H9 (cell line): ENCODE results near the gene RCAN1. TPM values are rescaled to one million over a fixed set of nuclear protein-coding genes. Genes with fewer than 3 reads are reported as not detected.
A peak's percentile ranks its signal among the peaks of the same experiment; 100 is the strongest.

ENCODE experiments used
- DNase-seq: peaks from one replicate; pipeline ENCODE4 v3.0.0-alpha.2; 2017
- H2AFZ ChIP-seq: one replicate; pipeline ENCODE4 v1.6.1; 2013; ENCODE audit warnings: mild to moderate bottlenecking, low read length, control low read depth, moderate library complexity
- H2AK5ac ChIP-seq: 2 replicates; pipeline ENCODE4 v1.6.1; 2013; ENCODE audit warnings: low read length, control low read depth, mixed read lengths; ENCODE audit not compliant: insufficient read length
- H2BK120ac ChIP-seq: one replicate; pipeline ENCODE4 v1.6.1; 2013; ENCODE audit warnings: low read depth, mild to moderate bottlenecking, low read length, control low read depth, inconsistent platforms; ENCODE audit not compliant: poor library complexity, severe bottlenecking
- H2BK12ac ChIP-seq: 2 replicates; pipeline ENCODE4 v1.6.1; 2013; ENCODE audit warnings: low read length, control low read depth, mixed read lengths, low read depth; ENCODE audit not compliant: insufficient read length
- H2BK15ac ChIP-seq: 2 replicates; pipeline ENCODE4 v1.6.1; 2013; ENCODE audit warnings: low read depth, low read length, control low read depth
- H2BK20ac ChIP-seq: one replicate; pipeline ENCODE4 v1.6.1; 2013; ENCODE audit warnings: low read depth, mild to moderate bottlenecking, low read length, control low read depth, inconsistent platforms; ENCODE audit not compliant: poor library complexity, severe bottlenecking
- H2BK5ac ChIP-seq: 2 replicates; pipeline ENCODE4 v1.6.1; 2013; ENCODE audit warnings: low read length, control low read depth, mixed read lengths; ENCODE audit not compliant: insufficient read length
- H3K14ac ChIP-seq: 2 replicates; pipeline ENCODE4 v1.6.1; 2013; ENCODE audit warnings: low read length, control low read depth; ENCODE audit not compliant: insufficient read depth
- H3K18ac ChIP-seq: 2 replicates; pipeline ENCODE4 v1.6.1; 2013; ENCODE audit warnings: low read depth, mild to moderate bottlenecking, mixed read lengths, low read length, control low read depth; ENCODE audit not compliant: insufficient read length
- H3K23ac ChIP-seq: 2 replicates; pipeline ENCODE4 v1.6.1; 2013; ENCODE audit warnings: low read length, control low read depth, mixed read lengths, low read depth; ENCODE audit not compliant: insufficient read length
- H3K23me2 ChIP-seq: 2 replicates; pipeline ENCODE4 v1.6.1; 2013; ENCODE audit warnings: low read depth, mild to moderate bottlenecking, mixed read lengths, low read length, control low read depth; ENCODE audit not compliant: insufficient read length, poor library complexity, severe bottlenecking
- H3K27ac ChIP-seq: 2 replicates; pipeline ENCODE4 v1.5.1; 2013; ENCODE audit warnings: low read length, control low read depth, mixed read lengths, low read depth; ENCODE audit not compliant: insufficient read length
- H3K27me3 ChIP-seq: 2 replicates; pipeline ENCODE4 v1.6.1; 2013; ENCODE audit warnings: low read length, control low read depth, inconsistent platforms; ENCODE audit not compliant: insufficient read depth
- H3K4ac ChIP-seq: 2 replicates; pipeline ENCODE4 v1.6.1; 2013; ENCODE audit warnings: low read depth, mild to moderate bottlenecking, control low read depth, inconsistent platforms, low read length, moderate library complexity
- H3K4me1 ChIP-seq: 2 replicates; pipeline ENCODE4 v1.6.1; 2013; ENCODE audit warnings: low read length, control low read depth, inconsistent platforms; ENCODE audit not compliant: insufficient read depth
- H3K4me2 ChIP-seq: 2 replicates; pipeline ENCODE4 v1.6.1; 2013; ENCODE audit warnings: low read length, control low read depth, mixed read lengths; ENCODE audit not compliant: insufficient read length, insufficient read depth
- H3K56ac ChIP-seq: 2 replicates; pipeline ENCODE4 v1.6.1; 2013; ENCODE audit warnings: low read depth, mild to moderate bottlenecking, mixed read lengths, low read length, control low read depth; ENCODE audit not compliant: insufficient read length
- H3K79me1 ChIP-seq: 2 replicates; pipeline ENCODE4 v1.6.1; 2013; ENCODE audit warnings: low read depth, mild to moderate bottlenecking, moderate library complexity, low read length, control low read depth, inconsistent platforms; ENCODE audit not compliant: insufficient read depth, poor library complexity, severe bottlenecking
- H3K79me2 ChIP-seq: 2 replicates; pipeline ENCODE4 v1.6.1; 2013; ENCODE audit warnings: low read length, control low read depth, inconsistent platforms; ENCODE audit not compliant: insufficient read depth
- H3K9ac ChIP-seq: 2 replicates; pipeline ENCODE4 v1.6.1; 2013; ENCODE audit warnings: low read length, control low read depth, mixed read lengths; ENCODE audit not compliant: insufficient read length; ENCODE audit errors: extremely low read depth
- H3K9me3 ChIP-seq: one replicate; pipeline ENCODE4 v1.6.1; 2013; ENCODE audit warnings: low read depth, low read length, inconsistent platforms; ENCODE audit not compliant: control insufficient read depth
- H3T11ph ChIP-seq: one replicate; pipeline ENCODE4 v1.6.1; 2013; ENCODE audit warnings: mild to moderate bottlenecking, low read length, control low read depth, inconsistent platforms
- H4K20me1 ChIP-seq: one replicate; pipeline ENCODE4 v1.6.1; 2013; ENCODE audit not compliant: control insufficient read depth, insufficient read length, insufficient read depth
- H4K5ac ChIP-seq: 2 replicates; pipeline ENCODE4 v1.6.1; 2013; ENCODE audit warnings: low read depth, mild to moderate bottlenecking, mixed read lengths, low read length, control low read depth; ENCODE audit not compliant: insufficient read length
- H4K8ac ChIP-seq: replicated peaks from 2 replicates; pipeline ENCODE4 v1.6.1; 2013; ENCODE audit warnings: low read length, control low read depth, mixed read lengths, low read depth; ENCODE audit not compliant: insufficient read length
- H4K91ac ChIP-seq: 2 replicates; pipeline ENCODE4 v1.6.1; 2013; ENCODE audit warnings: low read depth, mild to moderate bottlenecking, moderate library complexity, mixed read lengths, low read length, control low read depth; ENCODE audit not compliant: insufficient read length
- H3K27ac Mint-ChIP-seq, 3 experiments: 2 replicates in 2 of 3; 3 replicates in 1 of 3; pipeline ENCODE4 v1.8.0; 2020 to 2021; ENCODE audit warnings: mixed read lengths in 3 of 3, mild to moderate bottlenecking in 1 of 3, moderate library complexity in 1 of 3
- H3K27me3 Mint-ChIP-seq: 2 replicates; pipeline ENCODE4 v1.8.0; 2021; ENCODE audit warnings: low read depth, mild to moderate bottlenecking, moderate library complexity, mixed read lengths
- H3K36me3 Mint-ChIP-seq, 3 experiments: 2 replicates in 2 of 3; 3 replicates in 1 of 3; pipeline ENCODE4 v1.8.0; 2020 to 2021; ENCODE audit warnings: low read depth in 3 of 3, mixed read lengths in 3 of 3; ENCODE audit not compliant: insufficient read depth in 1 of 3
- H3K4me1 Mint-ChIP-seq, 2 experiments: 2 replicates each; pipeline ENCODE4 v1.8.0; 2020; ENCODE audit warnings: mixed read lengths in 2 of 2
- H3K4me3 Mint-ChIP-seq, 2 experiments: 2 replicates in 1 of 2; 3 replicates in 1 of 2; pipeline ENCODE4 v1.8.0; 2020 to 2021; ENCODE audit warnings: mild to moderate bottlenecking in 2 of 2, mixed read lengths in 2 of 2, moderate library complexity in 1 of 2
- H3K9me3 Mint-ChIP-seq, 2 experiments: 2 replicates in 1 of 2; 3 replicates in 1 of 2; pipeline ENCODE4 v1.8.0; 2020; ENCODE audit warnings: mild to moderate bottlenecking in 2 of 2, mixed read lengths in 2 of 2, moderate library complexity in 1 of 2
- CTCF ChIP-seq: fragments of 200-600 bp; sonication (generic); conservative IDR thresholded peaks from 3 replicates; pipeline ENCODE4 v1.8.0; 2021; ENCODE audit warnings: antibody characterized with exemption, mild to moderate bottlenecking
- WGBS: extraction: QIAGEN DNeasy Blood & Tissue Kit; methylation state at CpG from one replicate; pipeline ENCODE4 v1.1.7; 2013; ENCODE audit warnings: missing lambda C conversion rate, low lambda C conversion rate, mixed read lengths; ENCODE audit not compliant: insufficient read length; ENCODE audit errors: extremely low coverage; 5-methylcytosine and 5-hydroxymethylcytosine counted together
- total RNA-seq: library from RNA; stranded (reverse); gene quantifications from 2 replicates; pipeline ENCODE4 v1.2.1, GENCODE V29; 2021

RCAN1 gene
- total RNA-seq, 1 experiment from 2014 or later: 7.0 TPM

GRCh38 chr21:34596561-34597271, 18.2 kb downstream of the RCAN1 start:
- Mint-ChIP-seq H3K9me3 (no peaks in the 10 kb centered on the region), H3K4me1 (peaks cover 9 to 10% of the 10 kb centered on the region in 2 experiments), H3K36me3 (no peaks in the 10 kb centered on the region), H3K4me3 (no peak overlapping the region), H3K27ac (peak overlapping the region in 1 of 3 experiments; percentile 52; a peak in 1 of 7 replicates), H3K27me3 (no peaks in the 10 kb centered on the region)
- H3T11ph ChIP-seq: no peak overlapping the region
- peaks cover 4% of the 10 kb centered on the region; the same call in 1 of the 2 replicates for H3K4me1 ChIP-seq
- no peak overlapping the region for H3K23ac ChIP-seq
- H3K18ac ChIP-seq: no peak overlapping the region
- no peak for TF ChIP-seq CTCF
- no peak overlapping the region for H3K14ac ChIP-seq
- H3K27ac ChIP-seq: no peak overlapping the region
- H3K79me1 ChIP-seq: no peaks in the 10 kb centered on the region
- no peak overlapping the region for H4K8ac ChIP-seq
- H3K27me3 ChIP-seq: no peaks in the 10 kb centered on the region
- H2BK5ac ChIP-seq: no peak overlapping the region
- H2BK20ac ChIP-seq: no peak overlapping the region
- H4K91ac ChIP-seq: no peak overlapping the region
- no peaks in the 10 kb centered on the region for H3K79me2 ChIP-seq
- no peak overlapping the region for H3K56ac ChIP-seq
- H2BK120ac ChIP-seq: no peak overlapping the region
- H3K23me2 ChIP-seq: no peaks in the 10 kb centered on the region
- no peak overlapping the region for H3K9ac ChIP-seq
- H2BK12ac ChIP-seq: no peak overlapping the region
- no peak for DNase-seq
- no peak overlapping the region for H2AK5ac ChIP-seq
- H3K9me3 ChIP-seq: no peaks in the 10 kb centered on the region
- no peak overlapping the region for H3K4me2 ChIP-seq
- WGBS: no CpG with 5 or more reads among the region's 18 CpGs
- H4K20me1 ChIP-seq: no peaks in the 10 kb centered on the region
- H4K5ac ChIP-seq: no peak overlapping the region
- no peak overlapping the region for H3K4ac ChIP-seq
- no peak overlapping the region for H2AFZ ChIP-seq
- no peak overlapping the region for H2BK15ac ChIP-seq
